HG02943 (cell line): ENCODE measurements around the gene KAZALD1.
"Not testable (repeated sequence)": the region's sequence is repeated elsewhere in the genome, so short reads cannot be mapped to it uniquely, and the experiment has no call there.

Source experiments
- ATAC-seq: cut with Tn5 transposase; IDR thresholded peaks from one replicate; pipeline ENCODE4 v1.9.1; 2021; ENCODE audit warnings: mild to moderate bottlenecking, low read depth, moderate library complexity; ENCODE audit not compliant: unreplicated experiment

Gene KAZALD1

GRCh38 chr10:101030496-101031127, 31.2 kb upstream of the KAZALD1 start:
- no peak for ATAC-seq

GRCh38 chr10:101031128-101031795, 30.5 kb upstream of the KAZALD1 start, which contains the start of the genes PDZD7 and SFXN3:
TSS of gene PDZD7 (minus strand) at chr10:101031129. CDS start at chr10:101030219, 910 bp downstream.
TSS of gene SFXN3 (plus strand) at chr10:101031234. CDS start at chr10:101034695, 3,461 bp downstream.
- peak; percentile 91 for ATAC-seq

- ATAC-seq: no peak
Observed at GRCh38 chr10:101031796-101032636, 29.8 kb upstream of the KAZALD1 start.

- ATAC-seq: no peak
Observed at GRCh38 chr10:101032637-101033224, 29.1 kb upstream of the KAZALD1 start.

- no peak for ATAC-seq
Observed at GRCh38 chr10:101033276-101033675, 28.5 kb upstream of the KAZALD1 start.

GRCh38 chr10:101034404-101034803, 27.4 kb upstream of the KAZALD1 start:
- not testable (repeated sequence) for ATAC-seq

- no peak for ATAC-seq
Observed at GRCh38 chr10:101035314-101035713, 26.5 kb upstream of the KAZALD1 start.

- ATAC-seq: no peak
Observed at GRCh38 chr10:101035916-101036702, 25.7 kb upstream of the KAZALD1 start.

GRCh38 chr10:101036726-101037125, 25.1 kb upstream of the KAZALD1 start:
- ATAC-seq: no peak

- ATAC-seq: no peak
Observed at GRCh38 chr10:101038484-101038883, 23.3 kb upstream of the KAZALD1 start.

GRCh38 chr10:101040061-101040460, 21.7 kb upstream of the KAZALD1 start:
- no peak for ATAC-seq

GRCh38 chr10:101040851-101041250, 20.9 kb upstream of the KAZALD1 start:
- no peak for ATAC-seq

- peak; percentile 60 for ATAC-seq
Observed at GRCh38 chr10:101041252-101041761, 20.5 kb upstream of the KAZALD1 start.

- no peak for ATAC-seq
Observed at GRCh38 chr10:101042118-101042517, 19.7 kb upstream of the KAZALD1 start.

- peak; percentile 84 for ATAC-seq
Observed at GRCh38 chr10:101042667-101043362, 19.0 kb upstream of the KAZALD1 start.

GRCh38 chr10:101043363-101043707, 18.5 kb upstream of the KAZALD1 start:
- ATAC-seq: no peak

- ATAC-seq: no peak
Observed at GRCh38 chr10:101044117-101044516, 17.7 kb upstream of the KAZALD1 start.

- ATAC-seq: no peak
Observed at GRCh38 chr10:101046332-101047238, 15.2 kb upstream of the KAZALD1 start.
